Measurements from ENCODE around the gene TWNK.

GRCh38 chr10:100978121-100978900 lies 9.0 kb upstream of the TWNK start:
- no peak for TF ChIP-seq CTCF (IDR thresholded peaks at IDR 0.05; ENCODE audit: low read depth, low read length)
- no peak for TF ChIP-seq EZH2phosphoT487 (IDR thresholded peaks at IDR 0.05; ENCODE audit: low read depth)

All from OCI-LY3 (cell line).